Measurements from ENCODE around the gene ALDH3B1. TPM values are rescaled to one million over a fixed set of nuclear protein-coding genes. Genes with fewer than 3 reads are reported as not detected.
A peak's percentile ranks its signal among the peaks of the same experiment; 100 is the strongest.

ALDH3B1 gene
- total and polyA plus RNA-seq, 9 of the 15 experiments (the other 6 are each of a cell fraction or from before 2014, with no cell fraction given) = 0.01 to 0.35 (median 0.07) TPM; not detected in 2

- H3K9me1 ChIP-seq (ENCODE audit: control insufficient read depth, insufficient read depth, low read length) = no peaks in the 10 kb centered on the region
- in situ Hi-C loops (cut with MboI) (no loop called here), intact Hi-C loops (cut with micrococcal nuclease) (no loop called here)
- TF ChIP-seq TAF7 (tag; IDR thresholded peaks at IDR 0.05) = no peak
- TF ChIP-seq CREB3 (tag; conservative IDR thresholded peaks at IDR 0.05; ENCODE audit: low read depth) = no peak
- TF ChIP-seq HDAC1 (IDR thresholded peaks at IDR 0.05) = no peak
- no peak for TF ChIP-seq EP300 (IDR thresholded peaks at IDR 0.05; ENCODE audit: low read length)
- no peak for TF ChIP-seq FOXO4 (CRISPR knock-in tag; IDR thresholded peaks at IDR 0.05)
- TF ChIP-seq ZEB2 (IDR thresholded peaks at IDR 0.05) = no peak
- TF ChIP-seq KLF13 (tag; IDR thresholded peaks at IDR 0.05; ENCODE audit: borderline replicate concordance, low read depth) = no peak
- no peak for TF ChIP-seq SMC3 (conservative IDR thresholded peaks at IDR 0.05; ENCODE audit: insufficient read depth, low read depth, low read length)
- no peak for TF ChIP-seq ZFP36 (IDR thresholded peaks at IDR 0.05; ENCODE audit: low read depth, low read length, partially characterized antibody)
- no peak for TF ChIP-seq ZNF589 (CRISPR knock-in tag; IDR thresholded peaks at IDR 0.05; ENCODE audit: low read depth)
- TF ChIP-seq HNRNPK (IDR thresholded peaks at IDR 0.05; ENCODE audit: low read depth, low read length, poor library complexity, severe bottlenecking) = no peak
- no peak for TF ChIP-seq PHF20 (IDR thresholded peaks at IDR 0.05; ENCODE audit: partially characterized antibody)
- TF ChIP-seq ARID4B (CRISPR knock-in tag; IDR thresholded peaks at IDR 0.05) = no peak
- no peak for TF ChIP-seq SMAD1 (IDR thresholded peaks at IDR 0.05; ENCODE audit: low read depth, low read length, partially characterized antibody)
- no peak for TF ChIP-seq ARNT (IDR thresholded peaks at IDR 0.05)
- TF ChIP-seq HMG20B (CRISPR knock-in tag; IDR thresholded peaks at IDR 0.05) = no peak
- 0 out of 2 replicates have a peak overlapping the region, but pooled peaks have one; percentile 1 for H3K4me2 ChIP-seq (ENCODE audit: insufficient read depth, low read length)
- no TSS peak for BruUV-seq (replicated peaks)
- ChIA-PET POLR2A (interaction anchor here (0.6 to 1.2 kb wide), 4 partner anchors 20 to 188 kb away, joined by 3 to 4 read pairs (median 4); no protein-coding TSS in a partner anchor), CTCF (ENCODE audit: low intra/inter-chr PET ratio) (no interaction called here)
- DNase-seq (ENCODE audit: extremely low read depth in 1 of 4, low spot score in 3 of 4) (no peak), FAIRE-seq (no peak), ATAC-seq (no peak)
- H3K4me1 ChIP-seq (replicated peaks in 1 of 2; ENCODE audit: control insufficient read depth in 2 of 2, insufficient read depth in 2 of 2, low read length in 2 of 2) = peaks cover 9 to 47% of the 10 kb centered on the region in 2 experiments
- H3K4me3 ChIP-seq = no peak overlapping the region
- no peaks in the 10 kb centered on the region for H4K20me1 ChIP-seq (replicated peaks; ENCODE audit: control insufficient read depth, insufficient read depth, low read length)
- H3K9me3 ChIP-seq (replicated peaks; ENCODE audit: control insufficient read depth, insufficient read depth, low read depth, low read length) = no peaks in the 10 kb centered on the region
- H3K79me2 ChIP-seq (ENCODE audit: control insufficient read depth, insufficient read depth, low read length) = no peaks in the 10 kb centered on the region
- peak overlapping the region in 1 of 2 experiments; percentile 93; a peak in 1 of 4 replicates for H3K9ac ChIP-seq (ENCODE audit: insufficient read depth in 1 of 2, low read depth in 2 of 2, low read length in 2 of 2)
- 0 out of 3 replicates have a peak, but pooled peaks cover 2% of the 10 kb centered on the region for H3K36me3 ChIP-seq (ENCODE audit: control insufficient read depth, insufficient read depth, low read length)
- H3K27ac ChIP-seq (ENCODE audit: extremely low read depth, low read depth, low read length) = no peak overlapping the region
- no peak overlapping the region for H2AFZ ChIP-seq (ENCODE audit: low read depth, low read length)
- 69% methylated on average over 8 of the region's 9 CpGs for WGBS (ENCODE audit: insufficient coverage, low coverage, missing lambda C conversion rate)
- H3K27me3 ChIP-seq (ENCODE audit: control insufficient read depth in 2 of 2, insufficient read depth in 2 of 2, low read length in 2 of 2) = no peaks in the 10 kb centered on the region
Measured at GRCh38 chr11:68002575-68002937, 7.6 kb upstream of the ALDH3B1 start.

Measured in K562 (cell line).